ENCODE measurements around the gene RNF115. TPM values are rescaled to one million over a fixed set of nuclear protein-coding genes. Genes with fewer than 3 reads are reported as not detected.
"Not testable (repeated sequence)": the region's sequence is repeated elsewhere in the genome, so short reads cannot be mapped to it uniquely, and the experiment has no call there.

The RNF115 gene
- total and polyA plus RNA-seq, 12 donors = 8.3 to 19.2 (median 12.4) TPM

DNA sequence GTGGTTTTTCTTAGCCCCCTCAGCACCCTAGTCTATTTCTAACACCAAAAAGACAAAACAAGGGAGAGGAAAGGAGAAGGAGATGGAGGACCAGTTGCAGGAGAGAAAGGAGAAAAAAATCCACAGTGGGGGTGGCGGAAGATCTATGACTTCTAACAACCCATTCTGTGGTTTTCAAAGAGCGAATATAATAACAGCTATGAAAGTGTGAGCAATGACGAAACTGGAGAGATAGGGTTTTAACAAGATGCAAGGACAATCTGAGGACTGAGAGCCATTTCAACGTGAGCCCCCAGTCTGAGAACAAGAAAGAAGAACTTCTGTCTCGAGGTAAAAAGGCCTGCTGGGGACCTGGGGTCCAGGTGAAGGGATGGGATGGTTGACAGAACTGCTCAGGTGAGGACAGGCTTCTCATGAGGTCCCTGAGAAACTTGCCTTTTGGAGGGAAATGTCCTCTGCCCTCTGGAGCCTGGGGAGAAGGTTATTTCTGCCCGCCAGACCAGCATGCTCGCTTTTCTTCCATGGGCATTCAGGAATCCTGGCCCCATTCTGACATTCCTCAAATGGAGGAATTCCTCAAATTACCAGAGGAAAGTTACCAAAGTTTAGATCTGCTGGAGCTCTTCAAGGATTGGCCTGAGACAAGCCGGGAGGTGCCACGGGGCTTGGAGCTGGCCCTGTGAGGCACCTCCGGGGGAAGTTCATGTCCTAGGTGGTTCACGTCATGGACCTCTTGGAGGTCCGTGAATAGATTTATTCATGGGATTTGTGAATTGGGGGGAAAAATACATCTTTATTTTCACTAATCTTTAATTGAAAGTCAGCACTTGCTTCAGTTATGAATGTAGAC, 104.4 kb downstream of the RNF115 start, which contains the start of gene CD160:
TSS of gene CD160 (plus strand) at position 270 of the 850 bp plus-strand sequence. CDS start 8,829 bp downstream, outside the sequence.
- no peak for DNase-seq
- WGBS, 4 donors = 85 to 89% (median 88%) methylated on average over 12 of the region's 12 CpGs
- no peak for TF ChIP-seq CTCF (IDR thresholded peaks at IDR 0.05)
- no peak for TF ChIP-seq POLR2A (IDR thresholded peaks at IDR 0.05)
- Histone ChIP-seq H3K27ac (no peak within 1 kb of the TSS), H3K27me3 (no peaks in the 10 kb centered on the region), H3K36me3 (replicated peaks in 1 of 2) (no peaks in the 10 kb centered on the region), H3K4me3 (no peak within 1 kb of the TSS), H3K9me3 (replicated peaks in 1 of 3) (no peaks in the 10 kb centered on the region), H3K4me1 (replicated peaks in 1 of 2) (peaks cover 5 to 18% of the 10 kb centered on the region in 2 donors)
- intact Hi-C loops (cut with DNase I) = no loop called here

DNA sequence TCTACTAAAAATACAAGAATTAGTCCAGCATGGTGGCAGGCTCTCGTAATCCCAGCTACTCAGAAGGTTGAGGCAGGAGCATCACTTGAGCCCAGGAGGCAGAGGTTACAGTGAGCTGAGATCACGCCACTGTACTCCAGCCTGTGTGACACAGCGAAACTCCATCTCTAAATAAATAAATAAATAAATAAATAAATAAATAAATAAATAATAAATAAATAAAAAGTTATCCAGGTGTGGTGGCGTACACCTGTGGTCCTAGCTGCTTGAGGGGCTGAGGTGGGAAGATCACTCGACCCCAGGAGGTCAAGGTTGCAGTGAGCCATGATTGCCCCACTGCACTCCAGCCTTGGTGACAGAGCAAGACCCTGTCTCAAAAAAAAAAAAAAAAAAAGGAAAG, 105.4 kb downstream of the RNF115 start:
- intact Hi-C loops (cut with DNase I); H3K27me3 ChIP-seq; DNase-seq; H3K4me3 ChIP-seq; H3K9me3 ChIP-seq (replicated peaks in 1 of 3); H3K27ac ChIP-seq; H3K36me3 ChIP-seq (replicated peaks in 1 of 2): not testable (repeated sequence)
- 89 to 91% (median 89%) methylated on average over 5 of the region's 5 CpGs for WGBS, 4 donors
- H3K4me1 ChIP-seq (replicated peaks in 1 of 2) = peaks cover 6 to 26% of the 10 kb centered on the region in 2 donors

- H3K9me3 ChIP-seq (replicated peaks in 1 of 3) = no peaks in the 10 kb centered on the region
- intact Hi-C loops (cut with DNase I) = no loop called here
- no peaks in the 10 kb centered on the region for H3K27me3 ChIP-seq
- DNase-seq = no peak
- TF ChIP-seq CTCF (IDR thresholded peaks at IDR 0.05) = no peak
- TF ChIP-seq POLR2A (IDR thresholded peaks at IDR 0.05) = no peak
- H3K4me3 ChIP-seq = no peak overlapping the region
- no peaks in the 10 kb centered on the region for H3K36me3 ChIP-seq (replicated peaks in 1 of 2)
- no peak overlapping the region for H3K27ac ChIP-seq
- 50 to 70% (median 61%) methylated on average over 1 of the region's 1 CpG for WGBS, 4 donors
- peaks cover 6 to 27% of the 10 kb centered on the region in 2 donors for H3K4me1 ChIP-seq (replicated peaks in 1 of 2)
Observed at GRCh38 chr1:145717833-145718232, 106.1 kb downstream of the RNF115 start.

DNA sequence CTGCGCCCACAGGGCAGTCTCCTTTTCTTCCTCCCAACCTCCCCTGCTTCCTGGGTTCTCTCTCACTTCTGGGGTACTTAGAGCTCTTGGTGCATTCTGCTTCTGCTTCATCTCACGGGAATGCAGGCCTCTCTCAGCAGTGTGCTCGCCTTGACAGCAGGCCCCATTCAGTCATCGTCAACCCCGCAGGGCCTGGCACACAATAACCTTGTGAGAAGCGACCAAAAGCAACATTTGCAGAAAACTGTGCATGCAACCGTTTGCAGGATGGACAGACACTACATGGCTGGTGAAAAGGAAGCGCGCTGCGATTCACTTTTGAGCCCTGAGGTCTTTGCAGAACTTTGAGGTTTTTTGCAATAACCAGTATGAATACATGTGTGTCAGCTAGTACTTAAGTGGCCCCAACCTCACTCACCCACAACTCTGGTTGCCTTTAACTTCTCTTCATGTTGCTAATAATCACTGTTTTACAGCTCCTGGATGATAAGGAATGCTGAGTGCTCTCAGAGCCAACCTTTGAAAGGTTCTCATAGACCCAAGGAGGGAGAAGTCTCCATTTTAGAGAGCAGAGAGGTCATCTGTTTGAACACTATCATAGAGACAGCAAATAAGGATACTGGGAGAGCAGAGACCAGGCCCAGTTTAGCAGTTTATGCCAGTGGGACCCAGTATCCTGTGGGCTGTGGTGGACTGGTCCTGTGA, 107.1 kb downstream of the RNF115 start:
- Histone ChIP-seq H3K9me3 (replicated peaks in 1 of 3) (no peaks in the 10 kb centered on the region), H3K27me3 (no peaks in the 10 kb centered on the region), H3K36me3 (replicated peaks in 1 of 2) (no peaks in the 10 kb centered on the region), H3K27ac (no peak overlapping the region), H3K4me1 (replicated peaks in 1 of 2) (peaks cover 6 to 27% of the 10 kb centered on the region in 2 donors), H3K4me3 (no peak overlapping the region)
- TF ChIP-seq POLR2A (IDR thresholded peaks at IDR 0.05) (no peak), CTCF (IDR thresholded peaks at IDR 0.05) (no peak)
- no peak for DNase-seq
- intact Hi-C loops (cut with DNase I) = no loop called here
- WGBS, 4 donors = 77 to 87% (median 78%) methylated on average over 10 of the region's 10 CpGs
